Esophagus (tissue), 2 donors: ENCODE results near the gene FAM110A. TPM values are rescaled to one million over a fixed set of nuclear protein-coding genes. Genes with fewer than 3 reads are reported as not detected.
A peak's percentile ranks its signal among the peaks of the same experiment; 100 is the strongest.
"Not testable (repeated sequence)": the region's sequence is repeated elsewhere in the genome, so short reads cannot be mapped to it uniquely, and the experiment has no call there.

Experiments
- H3K27ac ChIP-seq, 2 donors: one replicate each; pipeline ENCODE4 v1.5.1; 2013; ENCODE audit warnings: low read depth in 2 of 2, mild to moderate bottlenecking in 2 of 2, inconsistent platforms in 1 of 2, low read length in 1 of 2, moderate library complexity in 1 of 2
- H3K27me3 ChIP-seq, 2 donors: one replicate each; pipeline ENCODE4 v1.6.1; 2013; ENCODE audit warnings: low read length in 2 of 2, control low read depth in 1 of 2, mild to moderate bottlenecking in 1 of 2; ENCODE audit not compliant: insufficient read depth in 2 of 2, control insufficient read depth in 1 of 2
- H3K36me3 ChIP-seq, 2 donors: one replicate each; pipeline ENCODE4 v1.6.1; 2013; ENCODE audit warnings: low read length in 1 of 2; ENCODE audit not compliant: control insufficient read depth in 2 of 2, insufficient read depth in 2 of 2
- H3K4me1 ChIP-seq, 2 donors: one replicate each; pipeline ENCODE4 v1.6.1; 2013; ENCODE audit warnings: low read length in 1 of 2; ENCODE audit not compliant: control insufficient read depth in 2 of 2, insufficient read depth in 2 of 2
- H3K4me3 ChIP-seq, 2 donors: one replicate each; pipeline ENCODE4 v1.5.1; 2013; ENCODE audit warnings: low read length in 2 of 2, mild to moderate bottlenecking in 2 of 2, low read depth in 1 of 2, moderate library complexity in 1 of 2
- H3K9me3 ChIP-seq, 2 donors: one replicate each; pipeline ENCODE4 v1.6.1; 2013; ENCODE audit warnings: mild to moderate bottlenecking in 2 of 2, low read depth in 1 of 2, low read length in 1 of 2, moderate library complexity in 1 of 2; ENCODE audit not compliant: control insufficient read depth in 2 of 2, insufficient read depth in 1 of 2
- WGBS, 2 donors: extraction: QIAGEN DNeasy Blood & Tissue Kit; methylation state at CpG; one replicate each; pipeline ENCODE4 v1.1.7; 2013; 5-methylcytosine and 5-hydroxymethylcytosine counted together
- polyA plus RNA-seq, 2 donors: library from polyadenylated mRNA; stranded (reverse); fragments of 200-250 nt; gene quantifications; one replicate each; pipeline ENCODE4 v1.2.3, GENCODE V29; 2013
- donor health status: healthy with polysubstance abuse.
- donor health status: Bipolar disorder and iron deficiency.

The FAM110A gene
- 10 to 100 TPM; 24.6 to 27.0 TPM for polyA plus RNA-seq

- H3K4me3 ChIP-seq: peak within 1 kb of the TSS; percentile 76 to 84
- H3K36me3 ChIP-seq: no peaks in the 10 kb centered on the region
- H3K4me1 ChIP-seq: peaks cover 0 to 7% of the 10 kb centered on the region in 2 donors
- H3K9me3 ChIP-seq: no peaks in the 10 kb centered on the region
- no peaks in the 10 kb centered on the region for H3K27me3 ChIP-seq
- 0 to 1% methylated on average over 50 to 64 of the region's 64 CpGs for WGBS, 2 donors
- peak within 1 kb of the TSS; percentile 67 to 80 for H3K27ac ChIP-seq
These were observed at the start of gene FAM110A for GRCh38 chr20:833450-834150. FAM110A (plus strand) TSS chr20:833715; CDS start chr20:844805, 11,090 bp downstream.

- H3K4me3 ChIP-seq: no peak overlapping the region
- 19 to 26% methylated on average over 1 of the region's 1 CpG for WGBS, 2 donors
- no peaks in the 10 kb centered on the region for H3K36me3 ChIP-seq
- peaks cover 8 to 16% of the 10 kb centered on the region in 2 donors for H3K9me3 ChIP-seq
- H3K4me1 ChIP-seq: no peaks in the 10 kb centered on the region
- H3K27ac ChIP-seq: no peak overlapping the region
- H3K27me3 ChIP-seq: peaks cover 0 to 4% of the 10 kb centered on the region in 2 donors
These were observed 45.7 kb upstream of the FAM110A start for GRCh38 chr20:787825-788224.

- WGBS, 2 donors: 48 to 59% methylated on average over 2 of the region's 2 CpGs
These were observed 42.5 kb upstream of the FAM110A start for GRCh38 chr20:791056-791455.

DNA sequence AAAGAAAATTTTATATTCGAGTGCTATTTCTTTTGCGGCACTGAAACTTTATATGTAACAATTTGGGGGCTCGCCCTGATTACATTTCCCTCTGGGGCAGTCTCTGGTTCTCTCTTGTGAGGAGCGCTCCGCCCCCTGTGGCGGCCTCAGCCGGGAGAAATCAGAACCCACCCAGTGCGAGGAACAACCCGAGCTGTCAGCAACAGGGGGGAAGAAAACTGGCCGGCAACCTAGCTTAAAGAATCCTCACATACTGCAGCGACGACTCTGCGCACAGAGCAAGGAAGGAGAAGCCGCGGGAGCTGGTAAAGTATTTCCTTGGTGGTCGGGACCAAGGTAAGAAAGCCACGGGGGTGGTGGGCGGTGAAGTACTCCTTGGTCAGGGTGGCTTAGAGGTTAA lies 41.3 kb upstream of the FAM110A start:
- WGBS, 2 donors: 92 to 97% methylated on average over 18 of the region's 18 CpGs
- Histone ChIP-seq H3K36me3 (no peaks in the 10 kb centered on the region), H3K27ac (no peak overlapping the region), H3K4me3 (no peak overlapping the region), H3K9me3 (peaks cover 6 to 8% of the 10 kb centered on the region in 2 donors), H3K4me1 (no peaks in the 10 kb centered on the region), H3K27me3 (peaks cover 0 to 4% of the 10 kb centered on the region in 2 donors)

More at GRCh38 chr20:791056-791455, 42.5 kb upstream of the FAM110A start:
- Histone ChIP-seq H3K36me3 (no peaks in the 10 kb centered on the region), H3K27ac (no peak overlapping the region), H3K9me3 (peaks cover 6 to 8% of the 10 kb centered on the region in 2 donors), H3K27me3 (peaks cover 0 to 4% of the 10 kb centered on the region in 2 donors), H3K4me3 (no peak overlapping the region), H3K4me1 (no peaks in the 10 kb centered on the region)

DNA sequence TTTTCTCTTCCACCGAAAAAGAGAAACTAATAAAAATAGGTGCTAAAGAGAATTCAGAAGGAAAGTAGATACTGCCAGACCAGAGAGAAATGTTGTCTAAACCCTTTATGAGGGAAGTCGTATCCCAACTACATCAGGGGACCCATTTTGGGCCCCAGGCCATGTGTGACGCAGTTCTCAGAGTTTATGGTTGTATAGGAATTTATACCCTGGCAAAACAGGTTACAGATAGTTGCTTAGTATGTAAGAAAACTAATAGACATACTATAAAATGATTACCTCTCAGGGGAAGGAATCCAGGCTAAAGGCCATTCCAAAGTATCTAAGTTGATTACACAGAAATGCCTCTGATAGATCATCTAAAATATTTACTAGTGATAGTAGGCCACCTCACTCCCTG lies 36.6 kb upstream of the FAM110A start:
- Histone ChIP-seq H3K36me3 (no peaks in the 10 kb centered on the region), H3K27me3 (no peaks in the 10 kb centered on the region), H3K4me3 (no peak overlapping the region), H3K4me1 (no peaks in the 10 kb centered on the region), H3K27ac (no peak overlapping the region), H3K9me3 (peaks cover 5% of the 10 kb centered on the region in 2 donors)
- WGBS, 2 donors: 78 to 83% methylated on average over 3 of the region's 3 CpGs

GRCh38 chr20:798746-799145 lies 34.8 kb upstream of the FAM110A start:
- WGBS, 2 donors: 62 to 68% methylated on average over 5 of the region's 5 CpGs
- not testable (repeated sequence) for H3K27ac ChIP-seq, H3K4me1 ChIP-seq, H3K9me3 ChIP-seq, H3K27me3 ChIP-seq, H3K36me3 ChIP-seq, H3K4me3 ChIP-seq

GRCh38 chr20:800026-800425 lies 33.5 kb upstream of the FAM110A start:
- WGBS, 2 donors: 85 to 91% methylated on average over 7 of the region's 7 CpGs
- H3K27ac ChIP-seq, H3K27me3 ChIP-seq, H3K36me3 ChIP-seq, H3K4me3 ChIP-seq, H3K4me1 ChIP-seq, H3K9me3 ChIP-seq: not testable (repeated sequence)

GRCh38 chr20:801678-802077 lies 31.8 kb upstream of the FAM110A start:
- 76 to 87% methylated on average over 3 of the region's 3 CpGs for WGBS, 2 donors
- no peaks in the 10 kb centered on the region for H3K27me3 ChIP-seq
- no peak overlapping the region for H3K27ac ChIP-seq
- no peak overlapping the region for H3K4me3 ChIP-seq
- no peaks in the 10 kb centered on the region for H3K36me3 ChIP-seq
- H3K4me1 ChIP-seq: no peaks in the 10 kb centered on the region
- no peaks in the 10 kb centered on the region for H3K9me3 ChIP-seq

GRCh38 chr20:805713-806112 lies 27.8 kb upstream of the FAM110A start:
- Histone ChIP-seq H3K27me3 (no peaks in the 10 kb centered on the region), H3K9me3 (no peaks in the 10 kb centered on the region), H3K27ac (no peak overlapping the region), H3K36me3 (no peaks in the 10 kb centered on the region), H3K4me1 (no peaks in the 10 kb centered on the region), H3K4me3 (no peak overlapping the region)
- 14 to 26% methylated on average over 1 of the region's 1 CpG for WGBS, 2 donors

- 60 to 70% methylated on average over 13 of the region's 13 CpGs for WGBS, 2 donors
- H3K27ac ChIP-seq, H3K27me3 ChIP-seq: not testable (repeated sequence)
These were observed 21.6 kb upstream of the FAM110A start for GRCh38 chr20:811776-812434.

More at GRCh38 chr20:811776-812434, 21.6 kb upstream of the FAM110A start:
- H3K36me3 ChIP-seq, H3K4me1 ChIP-seq, H3K4me3 ChIP-seq, H3K9me3 ChIP-seq: not testable (repeated sequence)
